ENCODE results near the gene PRPF19.

PRPF19 gene

GRCh38 chr11:60905047-60905446 lies 1.3 kb downstream of the PRPF19 start:
- Mint-ChIP-seq H3K27ac (peak overlapping the region; percentile 93), H3K4me1 (ENCODE audit: low read depth in 2 of 2) (peaks cover 28 to 34% of the 10 kb centered on the region in 2 donors), H3K9me3 (no peaks in the 10 kb centered on the region), H3K4me3 (peak overlapping the region; percentile 93 to 95), H3K27me3 (no peaks in the 10 kb centered on the region), H3K36me3 (ENCODE audit: insufficient read depth) (peaks cover 29% of the 10 kb centered on the region)
- ATAC-seq (replicated peaks), result no peak
- no peak for DNase-seq

- no peak for ATAC-seq (replicated peaks)
- no peak overlapping the region for H3K4me3 Mint-ChIP-seq
- peaks cover 27 to 34% of the 10 kb centered on the region in 2 donors for H3K4me1 Mint-ChIP-seq (ENCODE audit: low read depth in 2 of 2)
- DNase-seq, result no peak
- H3K36me3 Mint-ChIP-seq (ENCODE audit: insufficient read depth), result peaks cover 52% of the 10 kb centered on the region
- no peaks in the 10 kb centered on the region for H3K27me3 Mint-ChIP-seq
- no peaks in the 10 kb centered on the region for H3K9me3 Mint-ChIP-seq
- H3K27ac Mint-ChIP-seq, result peak overlapping the region in 1 of 2 donors; percentile 60
These were observed 3.8 kb downstream of the PRPF19 start for GRCh38 chr11:60902625-60903024.

GRCh38 chr11:60900673-60901404 lies 5.5 kb downstream of the PRPF19 start:
- Mint-ChIP-seq H3K27ac (no peak overlapping the region), H3K9me3 (no peaks in the 10 kb centered on the region), H3K27me3 (no peaks in the 10 kb centered on the region), H3K36me3 (ENCODE audit: insufficient read depth) (peaks cover 62% of the 10 kb centered on the region), H3K4me1 (ENCODE audit: low read depth in 2 of 2) (peaks cover 21 to 26% of the 10 kb centered on the region in 2 donors), H3K4me3 (no peak overlapping the region)
- no peak for ATAC-seq (replicated peaks)
- no peak for DNase-seq

- H3K36me3 Mint-ChIP-seq (ENCODE audit: insufficient read depth), result peaks cover 71% of the 10 kb centered on the region
- peaks cover 15 to 19% of the 10 kb centered on the region in 2 donors for H3K4me1 Mint-ChIP-seq (ENCODE audit: low read depth in 2 of 2)
- no peak for ATAC-seq (replicated peaks)
These were observed 6.4 kb downstream of the PRPF19 start for GRCh38 chr11:60899977-60900376.

GRCh38 chr11:60899046-60899936 lies 7.1 kb downstream of the PRPF19 start:
- no peak overlapping the region for H3K4me3 Mint-ChIP-seq
- no peaks in the 10 kb centered on the region for H3K27me3 Mint-ChIP-seq
- ATAC-seq (replicated peaks) (peak; percentile 83), DNase-seq (peak in 1 of 3 experiments; percentile 35)
- no peaks in the 10 kb centered on the region for H3K9me3 Mint-ChIP-seq
- H3K27ac Mint-ChIP-seq, result no peak overlapping the region
- peaks cover 74% of the 10 kb centered on the region for H3K36me3 Mint-ChIP-seq (ENCODE audit: insufficient read depth)
- H3K4me1 Mint-ChIP-seq (ENCODE audit: low read depth in 2 of 2), result peaks cover 10 to 15% of the 10 kb centered on the region in 2 donors

More at GRCh38 chr11:60899977-60900376, 6.4 kb downstream of the PRPF19 start:
- Mint-ChIP-seq H3K27ac (no peak overlapping the region), H3K4me3 (no peak overlapping the region), H3K9me3 (no peaks in the 10 kb centered on the region), H3K27me3 (no peaks in the 10 kb centered on the region)
- DNase-seq, result no peak

GRCh38 chr11:60897496-60897895 lies 8.9 kb downstream of the PRPF19 start:
- Mint-ChIP-seq H3K4me1 (ENCODE audit: low read depth in 2 of 2) (peaks cover 3% of the 10 kb centered on the region in 2 donors), H3K27me3 (no peaks in the 10 kb centered on the region), H3K36me3 (ENCODE audit: insufficient read depth) (peaks cover 81% of the 10 kb centered on the region), H3K9me3 (no peaks in the 10 kb centered on the region), H3K4me3 (peak overlapping the region in 1 of 2 donors; percentile 36), H3K27ac (no peak overlapping the region)
- DNase-seq (no peak), ATAC-seq (replicated peaks) (no peak)

GRCh38 chr11:60895687-60896086 lies 10.7 kb downstream of the PRPF19 start:
- Mint-ChIP-seq H3K27ac (no peak overlapping the region), H3K27me3 (no peaks in the 10 kb centered on the region), H3K4me1 (ENCODE audit: low read depth in 2 of 2) (peaks cover 3 to 4% of the 10 kb centered on the region in 2 donors), H3K4me3 (no peak overlapping the region), H3K9me3 (no peaks in the 10 kb centered on the region), H3K36me3 (ENCODE audit: insufficient read depth) (peaks cover 78% of the 10 kb centered on the region)
- ATAC-seq (replicated peaks), result no peak
- no peak for DNase-seq

GRCh38 chr11:60891103-60891741 lies 15.2 kb downstream of the PRPF19 start:
- peaks cover 41% of the 10 kb centered on the region for H3K36me3 Mint-ChIP-seq (ENCODE audit: insufficient read depth)
- no peak overlapping the region for H3K4me3 Mint-ChIP-seq
- H3K4me1 Mint-ChIP-seq (ENCODE audit: low read depth in 2 of 2), result peaks cover 0 to 4% of the 10 kb centered on the region in 2 donors
- DNase-seq (no peak), ATAC-seq (replicated peaks) (no peak)
- no peak overlapping the region for H3K27ac Mint-ChIP-seq
- no peaks in the 10 kb centered on the region for H3K9me3 Mint-ChIP-seq
- no peaks in the 10 kb centered on the region for H3K27me3 Mint-ChIP-seq

GRCh38 chr11:60890696-60891095 lies 15.7 kb downstream of the PRPF19 start:
- H3K9me3 Mint-ChIP-seq, result no peaks in the 10 kb centered on the region
- H3K27ac Mint-ChIP-seq, result no peak overlapping the region
- peaks cover 0 to 4% of the 10 kb centered on the region in 2 donors for H3K4me1 Mint-ChIP-seq (ENCODE audit: low read depth in 2 of 2)
- DNase-seq, result no peak
- no peaks in the 10 kb centered on the region for H3K27me3 Mint-ChIP-seq
- no peak for ATAC-seq (replicated peaks)
- no peak overlapping the region for H3K4me3 Mint-ChIP-seq
- peaks cover 35% of the 10 kb centered on the region for H3K36me3 Mint-ChIP-seq (ENCODE audit: insufficient read depth)

GRCh38 chr11:60889869-60890311 lies 16.5 kb downstream of the PRPF19 start:
- H3K9me3 Mint-ChIP-seq, result no peaks in the 10 kb centered on the region
- ATAC-seq (replicated peaks) (no peak), DNase-seq (no peak)
- H3K36me3 Mint-ChIP-seq (ENCODE audit: insufficient read depth), result peaks cover 27% of the 10 kb centered on the region
- no peak overlapping the region for H3K4me3 Mint-ChIP-seq
- no peaks in the 10 kb centered on the region for H3K27me3 Mint-ChIP-seq
- peaks cover 0 to 2% of the 10 kb centered on the region in 2 donors for H3K4me1 Mint-ChIP-seq (ENCODE audit: low read depth in 2 of 2)
- H3K27ac Mint-ChIP-seq, result peak overlapping the region in 1 of 2 donors; percentile 55

- no peaks in the 10 kb centered on the region for H3K27me3 Mint-ChIP-seq
- H3K4me1 Mint-ChIP-seq (ENCODE audit: low read depth in 2 of 2), result peaks cover 4 to 8% of the 10 kb centered on the region in 2 donors
- ATAC-seq (replicated peaks), result peak; percentile 62
- peaks cover 11% of the 10 kb centered on the region for H3K36me3 Mint-ChIP-seq (ENCODE audit: insufficient read depth)
- H3K27ac Mint-ChIP-seq, result no peak overlapping the region
- H3K9me3 Mint-ChIP-seq, result no peaks in the 10 kb centered on the region
- no peak overlapping the region for H3K4me3 Mint-ChIP-seq
- DNase-seq, result peak in 1 of 3 experiments; percentile 7
These were observed 18.8 kb downstream of the PRPF19 start for GRCh38 chr11:60887556-60887955.

GRCh38 chr11:60880643-60881282 lies 25.6 kb downstream of the PRPF19 start:
- peaks cover 16% of the 10 kb centered on the region for H3K36me3 Mint-ChIP-seq (ENCODE audit: insufficient read depth)
- H3K9me3 Mint-ChIP-seq, result no peaks in the 10 kb centered on the region
- ATAC-seq (replicated peaks) (no peak), DNase-seq (no peak)
- H3K27ac Mint-ChIP-seq, result peak overlapping the region in 1 of 2 donors; percentile 60
- H3K4me3 Mint-ChIP-seq, result no peak overlapping the region
- H3K4me1 Mint-ChIP-seq (ENCODE audit: low read depth in 2 of 2), result peaks cover 5 to 9% of the 10 kb centered on the region in 2 donors
- no peaks in the 10 kb centered on the region for H3K27me3 Mint-ChIP-seq

Data from effector memory CD8-positive, alpha-beta T cell (primary cell).